Tibial artery (tissue), 4 donors: ENCODE measurements around the gene VPS50.
"Not testable (repeated sequence)": the region's sequence is repeated elsewhere in the genome, so short reads cannot be mapped to it uniquely, and the experiment has no call there.

ENCODE experiments used
- DNase-seq, 2 donors: peaks; one replicate each; pipeline ENCODE4 v3.0.0-alpha.2; 2019
- H3K27ac ChIP-seq, 2 donors: fragments of 200-600 bp; sonication (generic) in 1 of 2; 1 replicate in 1 of 2; 2 replicates in 1 of 2; pipeline ENCODE4 v1.5.1; 2018 to 2019; ENCODE audit warnings: mild to moderate bottlenecking in 1 of 2
- H3K27me3 ChIP-seq, 2 donors: fragments of 200-600 bp; sonication (generic) in 1 of 2; one replicate each; pipeline versions ENCODE4 v1.5.1 to v1.6.0; 2016 to 2019
- H3K36me3 ChIP-seq, 3 donors: fragments of 200-600 bp; sonication (generic) in 2 of 3; one replicate each; pipeline ENCODE4 v1.5.1; 2016 to 2019; ENCODE audit warnings: mild to moderate bottlenecking in 2 of 3
- H3K4me1 ChIP-seq, 4 donors: fragments of 200-600 bp; sonication (generic) in 2 of 4; 1 replicate in 3 of 4; 2 replicates in 1 of 4; pipeline ENCODE4 v1.5.1; 2016 to 2019
- H3K4me3 ChIP-seq, 2 donors: fragments of 200-600 bp; sonication (generic) in 1 of 2; 1 replicate in 1 of 2; 2 replicates in 1 of 2; pipeline ENCODE4 v1.5.1; 2018 to 2019; ENCODE audit warnings: mild to moderate bottlenecking in 2 of 2
- H3K9me3 ChIP-seq, 3 donors: fragments of 200-600 bp; sonication (generic) in 1 of 3; one replicate each; pipeline ENCODE4 v1.5.1; 2016 to 2019
- intact Hi-C: fragments of 100-400 bp; cut with DNase I; formaldehyde crosslinking; loops from one replicate; pipeline ENCODE4 v1.15.0; 2023; ENCODE audit warnings: low total_unique reads
- TF ChIP-seq, protein P1 (sequence below), 2 experiments: fragments of 200-600 bp in 1 of 2; fragments of 450-650 bp in 1 of 2; IDR thresholded peaks; one replicate each; pipeline ENCODE4 v1.5.1; 2017 to 2019; ENCODE audit warnings: antibody characterized with exemption in 2 of 2, mild to moderate bottlenecking in 1 of 2, moderate library complexity in 1 of 2

The VPS50 gene

DNA sequence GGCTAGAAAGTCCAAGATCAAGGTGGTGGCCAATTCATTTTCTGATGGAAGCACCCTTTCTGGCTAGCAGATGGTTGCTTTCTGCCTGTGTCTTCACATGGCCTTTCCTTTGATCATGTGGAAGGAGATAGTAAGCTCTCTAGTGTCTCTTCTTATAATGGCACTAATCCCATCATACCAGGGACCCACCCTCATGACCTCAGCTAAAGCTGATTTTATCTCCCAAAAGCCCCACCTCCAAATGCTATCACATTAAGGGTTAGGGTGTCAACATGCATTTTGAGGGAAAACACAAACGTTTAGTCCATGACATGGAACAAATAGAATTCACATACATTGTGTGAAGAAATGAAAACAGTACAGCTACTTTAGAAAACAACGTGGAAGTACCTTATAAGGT is 100.0 kb downstream of the VPS50 start:
- Histone ChIP-seq H3K4me3 (no peak overlapping the region), H3K4me1 (no peaks in the 10 kb centered on the region), H3K36me3 (peaks cover 4 to 20% (median 17%) of the 10 kb centered on the region in 3 donors), H3K9me3 (no peaks in the 10 kb centered on the region), H3K27me3 (no peaks in the 10 kb centered on the region), H3K27ac (no peak overlapping the region)
- DNase-seq: no peak
- intact Hi-C loops: no loop called here
- TF ChIP-seq, protein P1, sequence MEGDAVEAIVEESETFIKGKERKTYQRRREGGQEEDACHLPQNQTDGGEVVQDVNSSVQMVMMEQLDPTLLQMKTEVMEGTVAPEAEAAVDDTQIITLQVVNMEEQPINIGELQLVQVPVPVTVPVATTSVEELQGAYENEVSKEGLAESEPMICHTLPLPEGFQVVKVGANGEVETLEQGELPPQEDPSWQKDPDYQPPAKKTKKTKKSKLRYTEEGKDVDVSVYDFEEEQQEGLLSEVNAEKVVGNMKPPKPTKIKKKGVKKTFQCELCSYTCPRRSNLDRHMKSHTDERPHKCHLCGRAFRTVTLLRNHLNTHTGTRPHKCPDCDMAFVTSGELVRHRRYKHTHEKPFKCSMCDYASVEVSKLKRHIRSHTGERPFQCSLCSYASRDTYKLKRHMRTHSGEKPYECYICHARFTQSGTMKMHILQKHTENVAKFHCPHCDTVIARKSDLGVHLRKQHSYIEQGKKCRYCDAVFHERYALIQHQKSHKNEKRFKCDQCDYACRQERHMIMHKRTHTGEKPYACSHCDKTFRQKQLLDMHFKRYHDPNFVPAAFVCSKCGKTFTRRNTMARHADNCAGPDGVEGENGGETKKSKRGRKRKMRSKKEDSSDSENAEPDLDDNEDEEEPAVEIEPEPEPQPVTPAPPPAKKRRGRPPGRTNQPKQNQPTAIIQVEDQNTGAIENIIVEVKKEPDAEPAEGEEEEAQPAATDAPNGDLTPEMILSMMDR (IDR thresholded peaks at IDR 0.05): no peak

- no peaks in the 10 kb centered on the region for H3K9me3 ChIP-seq
- TF ChIP-seq, protein P1 (IDR thresholded peaks at IDR 0.05): no peak
- peaks cover 32 to 47% (median 41%) of the 10 kb centered on the region in 3 donors for H3K36me3 ChIP-seq
- no peak overlapping the region for H3K27ac ChIP-seq
- no peak overlapping the region for H3K4me3 ChIP-seq
- intact Hi-C loops: no loop called here
- no peaks in the 10 kb centered on the region for H3K4me1 ChIP-seq
- no peaks in the 10 kb centered on the region for H3K27me3 ChIP-seq
- DNase-seq: no peak
These were observed 104.9 kb downstream of the VPS50 start for GRCh38 chr7:93337052-93337451.

- intact Hi-C loops, H3K27ac ChIP-seq, H3K9me3 ChIP-seq, H3K4me1 ChIP-seq, DNase-seq, H3K27me3 ChIP-seq, H3K4me3 ChIP-seq: not testable (repeated sequence)
- peaks cover 26 to 31% (median 30%) of the 10 kb centered on the region in 3 donors for H3K36me3 ChIP-seq
These were observed 110.0 kb downstream of the VPS50 start for GRCh38 chr7:93342178-93342577.

GRCh38 chr7:93350338-93350737 is 118.2 kb downstream of the VPS50 start:
- no peak overlapping the region for H3K4me3 ChIP-seq
- no peaks in the 10 kb centered on the region for H3K4me1 ChIP-seq
- no peak for DNase-seq
- TF ChIP-seq, protein P1 (IDR thresholded peaks at IDR 0.05): no peak
- no peak overlapping the region for H3K27ac ChIP-seq
- H3K36me3 ChIP-seq: peaks cover 9 to 32% (median 12%) of the 10 kb centered on the region in 3 donors
- intact Hi-C loops: no loop called here
- H3K27me3 ChIP-seq: no peaks in the 10 kb centered on the region
- no peaks in the 10 kb centered on the region for H3K9me3 ChIP-seq

- TF ChIP-seq, protein P1 (IDR thresholded peaks at IDR 0.05): no peak
- peaks cover 12 to 54% (median 34%) of the 10 kb centered on the region in 3 donors for H3K36me3 ChIP-seq
- no peak overlapping the region for H3K27ac ChIP-seq
- no peak for DNase-seq
- no peaks in the 10 kb centered on the region for H3K27me3 ChIP-seq
- H3K9me3 ChIP-seq: no peaks in the 10 kb centered on the region
- no peak overlapping the region for H3K4me3 ChIP-seq
- no peaks in the 10 kb centered on the region for H3K4me1 ChIP-seq
- intact Hi-C loops: no loop called here
These were observed 120.7 kb downstream of the VPS50 start for GRCh38 chr7:93352881-93353280.

DNA sequence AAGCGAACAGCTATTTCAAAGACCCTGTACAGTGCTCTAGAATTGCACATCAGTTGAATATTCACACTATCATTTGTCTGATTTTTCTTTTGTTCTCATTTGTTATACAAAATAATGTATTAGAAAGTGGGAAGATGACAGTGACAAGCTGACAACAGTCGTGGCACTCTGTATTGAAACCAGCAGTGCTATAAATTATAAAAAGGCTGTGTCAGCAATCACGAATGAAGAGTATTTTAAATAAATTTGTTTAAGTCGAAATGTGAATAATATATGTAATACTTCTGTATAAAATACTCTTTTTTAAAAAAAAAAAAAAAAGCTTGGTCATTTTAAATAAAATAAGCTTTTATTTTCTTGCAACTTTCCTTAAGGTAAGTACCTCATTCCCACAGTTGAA is 122.6 kb downstream of the VPS50 start:
- Histone ChIP-seq H3K27ac (no peak overlapping the region), H3K27me3 (no peaks in the 10 kb centered on the region), H3K4me3 (no peak overlapping the region), H3K9me3 (no peaks in the 10 kb centered on the region), H3K36me3 (peaks cover 19 to 41% (median 33%) of the 10 kb centered on the region in 3 donors), H3K4me1 (no peaks in the 10 kb centered on the region)
- intact Hi-C loops: no loop called here
- TF ChIP-seq, protein P1 (IDR thresholded peaks at IDR 0.05): no peak
- no peak for DNase-seq
